Mesenchymal stem cell (in vitro differentiated cells and primary cell): ENCODE data around the gene HMG20A.

ENCODE experiments used
- DNase-seq: peaks from one replicate; pipeline ENCODE4 v3.0.0-alpha.2; 2013
- H2AFZ ChIP-seq: one replicate; pipeline ENCODE4 v1.6.1; 2013; ENCODE audit warnings: low read depth, mild to moderate bottlenecking, control low read depth, inconsistent platforms, low read length, moderate library complexity
- H2AK5ac ChIP-seq: 2 replicates; pipeline ENCODE4 v1.6.1; 2013; ENCODE audit warnings: low read length, moderate library complexity, mild to moderate bottlenecking, inconsistent platforms; ENCODE audit not compliant: severe bottlenecking
- H2BK120ac ChIP-seq: one replicate; pipeline ENCODE4 v1.6.1; 2013; ENCODE audit warnings: low read depth, mild to moderate bottlenecking, inconsistent platforms, low read length, moderate library complexity
- H2BK12ac ChIP-seq, 2 experiments: one replicate each; pipeline ENCODE4 v1.6.1; 2013; ENCODE audit warnings: inconsistent platforms in 2 of 2, low read length in 2 of 2, mild to moderate bottlenecking in 2 of 2, moderate library complexity in 2 of 2, control low read depth in 1 of 2
- H2BK15ac ChIP-seq: one replicate; pipeline ENCODE4 v1.6.1; 2013; ENCODE audit warnings: mild to moderate bottlenecking, low read depth, inconsistent platforms; ENCODE audit not compliant: poor library complexity, severe bottlenecking
- H2BK5ac ChIP-seq: 2 replicates; pipeline ENCODE4 v1.6.1; 2013; ENCODE audit warnings: low read depth, mild to moderate bottlenecking, low read length, control low read depth, inconsistent platforms; ENCODE audit not compliant: poor library complexity, severe bottlenecking
- H3K14ac ChIP-seq, 2 experiments: one replicate each; pipeline ENCODE4 v1.6.1; 2013; ENCODE audit warnings: inconsistent platforms in 2 of 2, low read length in 2 of 2, control low read depth in 1 of 2, mild to moderate bottlenecking in 1 of 2, moderate library complexity in 1 of 2
- H3K18ac ChIP-seq, 2 experiments: one replicate each; pipeline ENCODE4 v1.6.1; 2013; ENCODE audit warnings: inconsistent platforms in 2 of 2, low read length in 2 of 2, control low read depth in 1 of 2, low read depth in 1 of 2, mild to moderate bottlenecking in 1 of 2
- H3K23ac ChIP-seq, 2 experiments: one replicate each; pipeline ENCODE4 v1.6.1; 2013; ENCODE audit warnings: inconsistent platforms in 2 of 2, low read length in 2 of 2, mild to moderate bottlenecking in 2 of 2, moderate library complexity in 2 of 2, control low read depth in 1 of 2
- H3K27ac ChIP-seq: 2 replicates; pipeline ENCODE4 v1.5.1; 2013; ENCODE audit warnings: mild to moderate bottlenecking, moderate library complexity, low read length, control low read depth, inconsistent platforms; ENCODE audit not compliant: poor library complexity, severe bottlenecking
- H3K27me3 ChIP-seq, 2 experiments: 2 replicates each; pipeline versions ENCODE4 v1.6.1 to v1.7.0; 2013; ENCODE audit warnings: low read length in 2 of 2, mild to moderate bottlenecking in 2 of 2, moderate library complexity in 2 of 2, control low read depth in 1 of 2, inconsistent platforms in 1 of 2; ENCODE audit not compliant: control insufficient read depth in 1 of 2, insufficient read depth in 1 of 2
- H3K36me3 ChIP-seq, 2 experiments: 2 replicates each; pipeline versions ENCODE4 v1.6.1 to v1.7.0; 2013; ENCODE audit warnings: low read length in 2 of 2, control low read depth in 1 of 2, inconsistent platforms in 1 of 2, low read depth in 1 of 2, mild to moderate bottlenecking in 1 of 2; ENCODE audit not compliant: insufficient read depth in 2 of 2, control insufficient read depth in 1 of 2
- H3K4ac ChIP-seq, 2 experiments: one replicate each; pipeline ENCODE4 v1.6.1; 2013; ENCODE audit warnings: inconsistent platforms in 2 of 2, low read length in 2 of 2, mild to moderate bottlenecking in 2 of 2, moderate library complexity in 2 of 2, control low read depth in 1 of 2, low read depth in 1 of 2
- H3K4me1 ChIP-seq: 2 replicates; pipeline ENCODE4 v1.6.1; 2013; ENCODE audit warnings: low read depth, low read length, control low read depth; ENCODE audit not compliant: control insufficient read depth, insufficient read depth
- H3K4me2 ChIP-seq: 2 replicates; pipeline ENCODE4 v1.6.1; 2013; ENCODE audit warnings: low read length, mild to moderate bottlenecking, inconsistent platforms; ENCODE audit not compliant: poor library complexity, severe bottlenecking
- H3K4me3 ChIP-seq, 2 experiments: 2 replicates each; pipeline versions ENCODE4 v1.5.1 to v1.7.0; 2013; ENCODE audit warnings: low read length in 2 of 2, mild to moderate bottlenecking in 2 of 2, control low read depth in 1 of 2, low read depth in 1 of 2; ENCODE audit not compliant: insufficient read depth in 1 of 2
- H3K79me1 ChIP-seq: replicated peaks from 2 replicates; pipeline ENCODE4 v1.6.1; 2013; ENCODE audit warnings: mild to moderate bottlenecking, control low read depth, low read length, inconsistent platforms; ENCODE audit not compliant: poor library complexity, severe bottlenecking
- H3K9ac ChIP-seq: 2 replicates; pipeline ENCODE4 v1.7.0; 2013; ENCODE audit warnings: mild to moderate bottlenecking, low read length, moderate library complexity
- H3K9me3 ChIP-seq: 2 replicates; pipeline ENCODE4 v1.7.0; 2013; ENCODE audit warnings: mild to moderate bottlenecking, low read length; ENCODE audit not compliant: control insufficient read depth
- H4K8ac ChIP-seq: one replicate; pipeline ENCODE4 v1.6.1; 2013; ENCODE audit warnings: inconsistent platforms, mild to moderate bottlenecking, low read length, moderate library complexity
- H4K91ac ChIP-seq: one replicate; pipeline ENCODE4 v1.6.1; 2013; ENCODE audit warnings: mild to moderate bottlenecking, low read length, inconsistent platforms
- WGBS: methylation state at CpG from one replicate; pipeline ENCODE4 v1.1.7; 2013; ENCODE audit warnings: mixed read lengths; 5-methylcytosine and 5-hydroxymethylcytosine counted together

The HMG20A gene

GRCh38 chr15:77412972-77413698 lies 7.6 kb upstream of the HMG20A start:
- no peaks in the 10 kb centered on the region for H3K4me1 ChIP-seq
- no peak overlapping the region for H3K9ac ChIP-seq

GRCh38 chr15:77413699-77414349 lies 6.9 kb upstream of the HMG20A start:
- Histone ChIP-seq H3K9me3 (no peaks in the 10 kb centered on the region), H2BK12ac (no peak overlapping the region), H3K27ac (no peak overlapping the region), H2BK120ac (no peak overlapping the region), H3K4me3 (no peak overlapping the region), H3K4me2 (no peak overlapping the region), H3K4ac (no peak overlapping the region), H2AK5ac (no peak overlapping the region), H3K14ac (no peak overlapping the region), H3K27me3 (no peaks in the 10 kb centered on the region), H3K79me1 (peaks cover 14% of the 10 kb centered on the region), H4K91ac (no peak overlapping the region), H2BK15ac (no peak overlapping the region), H3K9ac (no peak overlapping the region), H3K4me1 (no peaks in the 10 kb centered on the region), H3K23ac (no peak overlapping the region), H4K8ac (no peak overlapping the region), H2AFZ (no peak overlapping the region), H3K18ac (no peak overlapping the region), H2BK5ac (no peak overlapping the region), H3K36me3 (no peaks in the 10 kb centered on the region)
- no peak for DNase-seq
- WGBS: 96% methylated on average over 4 of the region's 4 CpGs

More at GRCh38 chr15:77412972-77413698, 7.6 kb upstream of the HMG20A start:
- Histone ChIP-seq H3K4ac (no peak overlapping the region), H3K4me3 (no peak overlapping the region), H3K18ac (no peak overlapping the region), H2BK15ac (no peak overlapping the region), H3K9me3 (no peaks in the 10 kb centered on the region), H3K27ac (no peak overlapping the region), H4K91ac (no peak overlapping the region), H3K14ac (no peak overlapping the region), H2BK5ac (no peak overlapping the region), H3K4me2 (no peak overlapping the region), H3K79me1 (peaks cover 16% of the 10 kb centered on the region), H3K27me3 (no peaks in the 10 kb centered on the region), H2AFZ (no peak overlapping the region), H4K8ac (no peak overlapping the region), H3K36me3 (no peaks in the 10 kb centered on the region), H2BK120ac (no peak overlapping the region), H3K23ac (no peak overlapping the region), H2BK12ac (no peak overlapping the region), H2AK5ac (no peak overlapping the region)
- WGBS: 100% methylated on average over 2 of the region's 2 CpGs
- no peak for DNase-seq

GRCh38 chr15:77414789-77415442 lies 5.8 kb upstream of the HMG20A start:
- Histone ChIP-seq H2BK5ac (no peak overlapping the region), H3K27me3 (no peaks in the 10 kb centered on the region), H3K23ac (no peak overlapping the region)

GRCh38 chr15:77415450-77416147 lies 5.1 kb upstream of the HMG20A start:
- H3K9me3 ChIP-seq: no peaks in the 10 kb centered on the region
- no peak overlapping the region for H4K8ac ChIP-seq
- DNase-seq: no peak
- H2BK5ac ChIP-seq: no peak overlapping the region
- no peak overlapping the region for H2AFZ ChIP-seq
- H2AK5ac ChIP-seq: no peak overlapping the region
- no peaks in the 10 kb centered on the region for H3K36me3 ChIP-seq
- no peak overlapping the region for H3K18ac ChIP-seq
- no peak overlapping the region for H3K23ac ChIP-seq
- no peak overlapping the region for H3K9ac ChIP-seq
- H3K4me2 ChIP-seq: no peak overlapping the region
- no peak overlapping the region for H4K91ac ChIP-seq
- H2BK15ac ChIP-seq: no peak overlapping the region
- H2BK120ac ChIP-seq: no peak overlapping the region
- WGBS: 87% methylated on average over 4 of the region's 4 CpGs
- H3K14ac ChIP-seq: no peak overlapping the region
- no peaks in the 10 kb centered on the region for H3K4me1 ChIP-seq
- no peaks in the 10 kb centered on the region for H3K27me3 ChIP-seq
- H2BK12ac ChIP-seq: no peak overlapping the region
- H3K4me3 ChIP-seq: peak overlapping the region in 1 of 2 experiments; percentile 22
- no peak overlapping the region for H3K4ac ChIP-seq
- H3K27ac ChIP-seq: no peak overlapping the region
- peaks cover 13% of the 10 kb centered on the region for H3K79me1 ChIP-seq

More at GRCh38 chr15:77414789-77415442, 5.8 kb upstream of the HMG20A start:
- H3K4me1 ChIP-seq: no peaks in the 10 kb centered on the region
- peaks cover 13% of the 10 kb centered on the region for H3K79me1 ChIP-seq
- 94% methylated on average over 2 of the region's 2 CpGs for WGBS
- H3K4me2 ChIP-seq: no peak overlapping the region
- no peak overlapping the region for H3K27ac ChIP-seq
- H2AK5ac ChIP-seq: no peak overlapping the region
- H2BK12ac ChIP-seq: no peak overlapping the region
- H2BK15ac ChIP-seq: no peak overlapping the region
- H4K8ac ChIP-seq: no peak overlapping the region
- no peak overlapping the region for H2AFZ ChIP-seq
- H3K4me3 ChIP-seq: no peak overlapping the region
- H3K9me3 ChIP-seq: no peaks in the 10 kb centered on the region
- H2BK120ac ChIP-seq: no peak overlapping the region
- H3K36me3 ChIP-seq: no peaks in the 10 kb centered on the region
- no peak overlapping the region for H3K9ac ChIP-seq
- no peak for DNase-seq
- H3K14ac ChIP-seq: no peak overlapping the region
- no peak overlapping the region for H3K18ac ChIP-seq
- no peak overlapping the region for H3K4ac ChIP-seq
- H4K91ac ChIP-seq: no peak overlapping the region
